Neuronal stem cell (in vitro differentiated cells): ENCODE data around the gene CDK8.
"Not testable (repeated sequence)": the region's sequence is repeated elsewhere in the genome, so short reads cannot be mapped to it uniquely, and the experiment has no call there.

Experiments
- DNase-seq: peaks from one replicate; pipeline ENCODE4 v3.0.0-alpha.2; 2013; ENCODE audit warnings: low spot score
- H2AFZ ChIP-seq: one replicate; pipeline ENCODE4 v1.6.1; 2013; ENCODE audit warnings: mild to moderate bottlenecking, low read length, inconsistent platforms
- H2AK5ac ChIP-seq: 2 replicates; pipeline ENCODE4 v1.6.1; 2013; ENCODE audit warnings: low read depth, mild to moderate bottlenecking, inconsistent platforms, low read length, moderate library complexity, mixed read lengths
- H2BK120ac ChIP-seq: 2 replicates; pipeline ENCODE4 v1.6.1; 2013; ENCODE audit warnings: low read depth, mild to moderate bottlenecking, inconsistent platforms, low read length, moderate library complexity, mixed read lengths
- H2BK12ac ChIP-seq: one replicate; pipeline ENCODE4 v1.6.1; 2013; ENCODE audit warnings: low read length, inconsistent platforms
- H2BK15ac ChIP-seq: 2 replicates; pipeline ENCODE4 v1.6.1; 2013; ENCODE audit warnings: mild to moderate bottlenecking, low read length, inconsistent platforms, mixed read lengths
- H2BK5ac ChIP-seq: one replicate; pipeline ENCODE4 v1.6.1; 2013; ENCODE audit warnings: inconsistent platforms, mild to moderate bottlenecking, low read length, moderate library complexity
- H3K14ac ChIP-seq: one replicate; pipeline ENCODE4 v1.6.1; 2013; ENCODE audit warnings: low read length, inconsistent platforms
- H3K18ac ChIP-seq: 2 replicates; pipeline ENCODE4 v1.6.1; 2013; ENCODE audit warnings: low read length, inconsistent platforms
- H3K23ac ChIP-seq: 2 replicates; pipeline ENCODE4 v1.6.1; 2013; ENCODE audit warnings: low read depth, mild to moderate bottlenecking, mixed read lengths, low read length, inconsistent platforms; ENCODE audit not compliant: poor library complexity
- H3K27ac ChIP-seq: replicated peaks from 3 replicates; pipeline ENCODE4 v1.5.1; 2013; ENCODE audit warnings: low read length, inconsistent platforms
- H3K27me3 ChIP-seq, 3 experiments: 2 replicates each; pipeline ENCODE4 v1.6.1; 2013; ENCODE audit warnings: low read length in 3 of 3, mild to moderate bottlenecking in 2 of 3, inconsistent platforms in 1 of 3, low read depth in 1 of 3, mixed read lengths in 1 of 3, moderate library complexity in 1 of 3; ENCODE audit not compliant: control insufficient read depth in 3 of 3, insufficient read depth in 3 of 3
- H3K36me3 ChIP-seq, 2 donors: replicated peaks in 1 of 2; 2 replicates each; pipeline ENCODE4 v1.6.1; 2013; ENCODE audit warnings: low read length in 2 of 2; ENCODE audit not compliant: control insufficient read depth in 2 of 2, insufficient read depth in 2 of 2
- H3K4ac ChIP-seq: 2 replicates; pipeline ENCODE4 v1.6.1; 2013; ENCODE audit warnings: inconsistent platforms, mild to moderate bottlenecking, low read length, moderate library complexity
- H3K4me1 ChIP-seq, 2 donors: 1 replicate in 1 of 2; 2 replicates in 1 of 2; pipeline ENCODE4 v1.6.1; 2013; ENCODE audit warnings: low read length in 2 of 2, low read depth in 1 of 2; ENCODE audit not compliant: control insufficient read depth in 2 of 2, insufficient read depth in 1 of 2
- H3K4me2 ChIP-seq: one replicate; pipeline ENCODE4 v1.6.1; 2013; ENCODE audit warnings: mild to moderate bottlenecking, low read length, inconsistent platforms; ENCODE audit not compliant: insufficient read depth, poor library complexity, severe bottlenecking
- H3K4me3 ChIP-seq, 2 donors: 2 replicates each; pipeline ENCODE4 v1.5.1; 2013; ENCODE audit warnings: low read length in 2 of 2, mild to moderate bottlenecking in 2 of 2, inconsistent platforms in 1 of 2, moderate library complexity in 1 of 2
- H3K79me1 ChIP-seq: one replicate; pipeline ENCODE4 v1.6.1; 2013; ENCODE audit warnings: low read depth, mild to moderate bottlenecking, inconsistent platforms, low read length, moderate library complexity
- H3K9ac ChIP-seq: one replicate; pipeline ENCODE4 v1.6.1; 2013; ENCODE audit warnings: mild to moderate bottlenecking, low read depth, low read length, inconsistent platforms; ENCODE audit not compliant: poor library complexity
- H3K9me3 ChIP-seq, 2 donors: replicated peaks in 1 of 2; 2 replicates each; pipeline versions ENCODE3 to v1.6.1; 2013; ENCODE audit warnings: low read length in 2 of 2, mild to moderate bottlenecking in 2 of 2, inconsistent platforms in 1 of 2, low read depth in 1 of 2, mixed read lengths in 1 of 2, moderate library complexity in 1 of 2; ENCODE audit not compliant: control insufficient read depth in 2 of 2, insufficient read depth in 1 of 2
- H4K8ac ChIP-seq: one replicate; pipeline ENCODE4 v1.6.1; 2013; ENCODE audit warnings: low read depth, mild to moderate bottlenecking, inconsistent platforms, low read length, moderate library complexity
- H4K91ac ChIP-seq: one replicate; pipeline ENCODE4 v1.6.1; 2013; ENCODE audit warnings: low read length, low read depth, mild to moderate bottlenecking, inconsistent platforms; ENCODE audit not compliant: poor library complexity
- WGBS, 2 donors: extraction: QIAGEN DNeasy Blood & Tissue Kit; methylation state at CpG; one replicate each; pipeline ENCODE4 v1.1.7; 2013; ENCODE audit warnings: missing lambda C conversion rate in 2 of 2, mixed read lengths in 1 of 2; ENCODE audit not compliant: insufficient read length in 2 of 2, insufficient replicate concordance in 1 of 2; ENCODE audit errors: extremely low coverage in 2 of 2; 5-methylcytosine and 5-hydroxymethylcytosine counted together

Gene CDK8

DNA sequence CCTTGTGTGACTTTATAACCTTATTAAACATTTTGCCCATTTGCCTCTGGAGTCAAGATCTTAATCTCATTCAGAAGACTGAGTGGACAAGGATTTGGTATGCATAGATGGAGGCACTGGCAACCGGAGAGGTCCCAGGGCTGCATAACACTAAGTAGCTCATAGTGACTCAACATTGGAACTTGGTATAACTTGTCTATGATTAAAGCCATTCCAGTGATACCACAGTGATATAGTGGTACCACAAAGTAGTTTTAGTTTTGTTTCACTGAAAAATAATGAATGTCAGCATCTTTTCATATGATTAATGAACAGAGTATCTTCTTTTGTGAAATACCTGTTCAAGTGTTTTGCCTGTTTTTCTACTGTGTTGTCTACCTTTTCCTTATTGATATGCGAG is 26.4 kb downstream of the CDK8 start:
- H2AFZ ChIP-seq, result no peak overlapping the region
- no peak overlapping the region for H3K27ac ChIP-seq
- H3K4me3 ChIP-seq, result no peak overlapping the region
- no peak overlapping the region for H3K18ac ChIP-seq
- H3K4me2 ChIP-seq, result no peak overlapping the region
- peaks cover 4 to 23% of the 10 kb centered on the region in 2 donors for H3K9me3 ChIP-seq
- H3K9ac ChIP-seq, result no peak overlapping the region
- no peak overlapping the region for H3K4ac ChIP-seq
- H2AK5ac ChIP-seq, result no peak overlapping the region
- no CpG with 5 or more reads among the region's 2 CpGs for WGBS, 2 donors
- H3K14ac ChIP-seq, result no peak overlapping the region
- no peak overlapping the region for H4K8ac ChIP-seq
- no peak overlapping the region for H2BK15ac ChIP-seq
- DNase-seq, result no peak
- H2BK12ac ChIP-seq, result no peak overlapping the region
- no peak overlapping the region for H2BK120ac ChIP-seq
- no peaks in the 10 kb centered on the region for H3K4me1 ChIP-seq
- H2BK5ac ChIP-seq, result no peak overlapping the region
- peaks cover 0 to 1% (median 0%) of the 10 kb centered on the region in 3 experiments for H3K27me3 ChIP-seq
- no peak overlapping the region for H3K23ac ChIP-seq
- no peaks in the 10 kb centered on the region for H3K79me1 ChIP-seq
- H3K36me3 ChIP-seq, result peaks cover 7 to 20% of the 10 kb centered on the region in 2 donors
- H4K91ac ChIP-seq, result no peak overlapping the region

DNA sequence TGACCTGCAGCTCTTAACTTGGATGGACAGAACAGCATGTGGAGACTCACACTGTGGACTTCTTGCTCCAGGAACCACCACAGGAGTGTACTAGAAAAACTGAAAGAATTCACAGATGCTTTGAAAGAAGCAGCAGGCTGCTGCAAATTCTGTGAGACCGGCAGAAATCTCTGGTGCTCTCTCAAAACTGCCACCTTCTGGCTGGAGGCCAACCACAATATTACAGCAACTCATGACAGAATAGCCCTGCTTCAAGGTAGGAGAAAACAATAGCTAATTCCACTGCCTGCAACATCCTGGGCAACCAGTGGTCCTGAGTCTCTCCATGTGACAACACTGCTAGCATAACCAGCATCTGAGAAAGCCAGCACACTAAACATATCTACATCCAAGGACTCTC is 26.9 kb downstream of the CDK8 start:
- H4K8ac ChIP-seq, result no peak overlapping the region
- H3K9ac ChIP-seq, result no peak overlapping the region
- peaks cover 0 to 1% (median 0%) of the 10 kb centered on the region in 3 experiments for H3K27me3 ChIP-seq
- H2BK15ac ChIP-seq, result no peak overlapping the region
- no peaks in the 10 kb centered on the region for H3K79me1 ChIP-seq
- peaks cover 7 to 20% of the 10 kb centered on the region in 2 donors for H3K36me3 ChIP-seq
- no peak overlapping the region for H3K4ac ChIP-seq
- DNase-seq, result no peak
- WGBS, 2 donors, result no CpG with 5 or more reads among the region's 1 CpG
- H3K4me1 ChIP-seq, result no peaks in the 10 kb centered on the region
- no peak overlapping the region for H3K4me3 ChIP-seq
- H3K27ac ChIP-seq, result no peak overlapping the region
- H2BK120ac ChIP-seq, result no peak overlapping the region
- no peak overlapping the region for H3K14ac ChIP-seq
- H3K18ac ChIP-seq, result no peak overlapping the region
- H4K91ac ChIP-seq, result no peak overlapping the region
- no peak overlapping the region for H2AK5ac ChIP-seq
- H2BK12ac ChIP-seq, result no peak overlapping the region
- no peak overlapping the region for H3K4me2 ChIP-seq
- H2AFZ ChIP-seq, result no peak overlapping the region
- no peak overlapping the region for H3K23ac ChIP-seq
- H2BK5ac ChIP-seq, result no peak overlapping the region
- H3K9me3 ChIP-seq, result peaks cover 4 to 23% of the 10 kb centered on the region in 2 donors

DNA sequence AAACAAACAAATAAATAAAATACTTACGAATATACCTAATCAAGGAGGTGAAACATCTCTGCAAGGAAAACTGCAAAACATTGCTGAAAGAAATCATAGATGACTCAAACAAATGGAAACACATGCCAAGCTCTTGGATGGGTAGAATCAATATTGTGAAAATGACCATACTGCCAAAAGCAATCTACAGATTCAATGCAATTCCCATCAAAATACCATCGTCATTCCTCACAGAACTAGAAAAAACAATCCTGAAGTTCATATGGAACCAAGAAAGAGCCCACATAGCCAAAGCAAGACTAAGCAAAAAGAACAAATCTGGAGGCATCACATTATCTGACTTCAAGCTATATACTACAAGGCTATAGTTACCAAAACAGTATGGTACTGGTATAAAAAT is 32.0 kb downstream of the CDK8 start:
- H4K91ac ChIP-seq, H2BK15ac ChIP-seq, H3K18ac ChIP-seq, H3K79me1 ChIP-seq, H4K8ac ChIP-seq, H2AK5ac ChIP-seq, H2AFZ ChIP-seq, H3K9ac ChIP-seq, DNase-seq, H3K4me3 ChIP-seq, H3K14ac ChIP-seq, H3K4ac ChIP-seq, H2BK12ac ChIP-seq, H2BK5ac ChIP-seq, H3K23ac ChIP-seq, H2BK120ac ChIP-seq, H3K27ac ChIP-seq, H3K4me2 ChIP-seq, H3K27me3 ChIP-seq, H3K4me1 ChIP-seq: not testable (repeated sequence)
- peaks cover 4 to 15% of the 10 kb centered on the region in 2 donors for H3K36me3 ChIP-seq
- peaks cover 4 to 14% of the 10 kb centered on the region in 2 donors for H3K9me3 ChIP-seq
- WGBS, 2 donors, result no CpG with 5 or more reads among the region's 2 CpGs

DNA sequence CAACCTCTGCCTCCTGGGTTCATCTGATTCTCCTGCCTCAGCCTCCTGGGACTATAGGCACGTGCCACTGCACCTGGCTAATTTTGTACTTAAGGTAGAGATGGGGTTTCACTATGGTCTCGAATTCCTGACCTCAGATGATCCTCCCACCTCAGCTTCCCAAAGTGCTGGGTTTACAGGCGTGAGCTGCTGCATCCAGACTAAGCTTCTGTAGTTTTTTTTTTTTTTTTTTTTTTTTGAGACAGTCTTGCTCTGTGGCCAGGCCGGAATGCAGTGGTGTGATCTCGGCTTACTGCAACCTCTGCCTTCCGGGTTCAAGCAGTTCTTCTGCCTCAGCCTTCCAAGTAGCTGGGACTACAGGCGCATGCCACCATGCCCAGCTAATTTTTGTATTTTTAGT is 34.9 kb downstream of the CDK8 start:
- DNase-seq, H3K4ac ChIP-seq, H3K23ac ChIP-seq, H2BK120ac ChIP-seq, H4K91ac ChIP-seq, H3K14ac ChIP-seq, H2BK15ac ChIP-seq, H3K27me3 ChIP-seq, H3K18ac ChIP-seq, H2BK5ac ChIP-seq, H3K9me3 ChIP-seq, H3K9ac ChIP-seq, H3K4me3 ChIP-seq, H2AFZ ChIP-seq, H3K79me1 ChIP-seq, H3K27ac ChIP-seq, H3K36me3 ChIP-seq, H3K4me1 ChIP-seq, H4K8ac ChIP-seq, H3K4me2 ChIP-seq, H2AK5ac ChIP-seq, H2BK12ac ChIP-seq: not testable (repeated sequence)
- no CpG with 5 or more reads among the region's 7 CpGs for WGBS, 2 donors
